SU-DHL-6 (cell line): ENCODE results near the gene NTN5.

Experiments used
- EZH2phosphoT487 ChIP-seq: fragments of 200-600 bp; sonication (generic), shearing (Covaris generic); conservative IDR thresholded peaks from 2 replicates; pipeline ENCODE4 v1.6.1; 2018; ENCODE audit warnings: mild to moderate bottlenecking, antibody characterized with exemption, low read length, moderate library complexity, mixed read lengths
- TF ChIP-seq, protein P1 (sequence below): fragments of 200-600 bp; sonication (generic); IDR thresholded peaks from one replicate; pipeline ENCODE4 v1.5.1; 2017; ENCODE audit warnings: antibody characterized with exemption, mild to moderate bottlenecking, low read length, moderate library complexity; ENCODE audit not compliant: insufficient read depth, poor library complexity, severe bottlenecking

DNA sequence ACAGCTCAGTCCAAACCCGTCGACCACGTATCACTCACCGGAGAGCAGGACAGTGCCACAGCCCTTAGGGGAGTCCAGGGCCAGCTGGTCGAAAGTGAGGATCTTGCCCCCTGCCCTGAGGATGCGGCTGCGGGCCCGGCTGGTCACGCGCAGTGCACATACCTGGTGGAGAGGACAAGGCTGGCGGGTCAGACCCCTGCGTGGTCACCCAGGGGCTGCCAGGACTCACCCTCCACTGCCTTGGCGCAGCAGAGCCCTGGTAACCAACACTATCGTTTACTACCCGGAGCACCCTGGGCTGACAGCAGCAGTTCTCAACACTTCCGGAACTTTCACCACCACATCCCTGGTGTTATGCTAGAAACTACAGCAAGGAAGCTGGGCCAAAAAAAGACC, 56.8 kb downstream of the NTN5 start:
- TF ChIP-seq, protein P1, sequence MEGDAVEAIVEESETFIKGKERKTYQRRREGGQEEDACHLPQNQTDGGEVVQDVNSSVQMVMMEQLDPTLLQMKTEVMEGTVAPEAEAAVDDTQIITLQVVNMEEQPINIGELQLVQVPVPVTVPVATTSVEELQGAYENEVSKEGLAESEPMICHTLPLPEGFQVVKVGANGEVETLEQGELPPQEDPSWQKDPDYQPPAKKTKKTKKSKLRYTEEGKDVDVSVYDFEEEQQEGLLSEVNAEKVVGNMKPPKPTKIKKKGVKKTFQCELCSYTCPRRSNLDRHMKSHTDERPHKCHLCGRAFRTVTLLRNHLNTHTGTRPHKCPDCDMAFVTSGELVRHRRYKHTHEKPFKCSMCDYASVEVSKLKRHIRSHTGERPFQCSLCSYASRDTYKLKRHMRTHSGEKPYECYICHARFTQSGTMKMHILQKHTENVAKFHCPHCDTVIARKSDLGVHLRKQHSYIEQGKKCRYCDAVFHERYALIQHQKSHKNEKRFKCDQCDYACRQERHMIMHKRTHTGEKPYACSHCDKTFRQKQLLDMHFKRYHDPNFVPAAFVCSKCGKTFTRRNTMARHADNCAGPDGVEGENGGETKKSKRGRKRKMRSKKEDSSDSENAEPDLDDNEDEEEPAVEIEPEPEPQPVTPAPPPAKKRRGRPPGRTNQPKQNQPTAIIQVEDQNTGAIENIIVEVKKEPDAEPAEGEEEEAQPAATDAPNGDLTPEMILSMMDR = no peak
- TF ChIP-seq EZH2phosphoT487 = no peak
